H9 (cell line): ENCODE results near the gene TCF4. TPM values are rescaled to one million over a fixed set of nuclear protein-coding genes. Genes with fewer than 3 reads are reported as not detected.

Source experiments
- DNase-seq: peaks from one replicate; pipeline ENCODE4 v3.0.0-alpha.2; 2017
- H2AFZ ChIP-seq: one replicate; pipeline ENCODE4 v1.6.1; 2013; ENCODE audit warnings: mild to moderate bottlenecking, low read length, control low read depth, moderate library complexity
- H2AK5ac ChIP-seq: 2 replicates; pipeline ENCODE4 v1.6.1; 2013; ENCODE audit warnings: low read length, control low read depth, mixed read lengths; ENCODE audit not compliant: insufficient read length
- H2BK120ac ChIP-seq: one replicate; pipeline ENCODE4 v1.6.1; 2013; ENCODE audit warnings: low read depth, mild to moderate bottlenecking, low read length, control low read depth, inconsistent platforms; ENCODE audit not compliant: poor library complexity, severe bottlenecking
- H2BK12ac ChIP-seq: 2 replicates; pipeline ENCODE4 v1.6.1; 2013; ENCODE audit warnings: low read length, control low read depth, mixed read lengths, low read depth; ENCODE audit not compliant: insufficient read length
- H2BK15ac ChIP-seq: 2 replicates; pipeline ENCODE4 v1.6.1; 2013; ENCODE audit warnings: low read depth, low read length, control low read depth
- H2BK20ac ChIP-seq: one replicate; pipeline ENCODE4 v1.6.1; 2013; ENCODE audit warnings: low read depth, mild to moderate bottlenecking, low read length, control low read depth, inconsistent platforms; ENCODE audit not compliant: poor library complexity, severe bottlenecking
- H2BK5ac ChIP-seq: 2 replicates; pipeline ENCODE4 v1.6.1; 2013; ENCODE audit warnings: low read length, control low read depth, mixed read lengths; ENCODE audit not compliant: insufficient read length
- H3K14ac ChIP-seq: 2 replicates; pipeline ENCODE4 v1.6.1; 2013; ENCODE audit warnings: low read length, control low read depth; ENCODE audit not compliant: insufficient read depth
- H3K18ac ChIP-seq: 2 replicates; pipeline ENCODE4 v1.6.1; 2013; ENCODE audit warnings: low read depth, mild to moderate bottlenecking, mixed read lengths, low read length, control low read depth; ENCODE audit not compliant: insufficient read length
- H3K23ac ChIP-seq: 2 replicates; pipeline ENCODE4 v1.6.1; 2013; ENCODE audit warnings: low read length, control low read depth, mixed read lengths, low read depth; ENCODE audit not compliant: insufficient read length
- H3K23me2 ChIP-seq: 2 replicates; pipeline ENCODE4 v1.6.1; 2013; ENCODE audit warnings: low read depth, mild to moderate bottlenecking, mixed read lengths, low read length, control low read depth; ENCODE audit not compliant: insufficient read length, poor library complexity, severe bottlenecking
- H3K27ac ChIP-seq: 2 replicates; pipeline ENCODE4 v1.5.1; 2013; ENCODE audit warnings: low read length, control low read depth, mixed read lengths, low read depth; ENCODE audit not compliant: insufficient read length
- H3K27me3 ChIP-seq: 2 replicates; pipeline ENCODE4 v1.6.1; 2013; ENCODE audit warnings: low read length, control low read depth, inconsistent platforms; ENCODE audit not compliant: insufficient read depth
- H3K4ac ChIP-seq: 2 replicates; pipeline ENCODE4 v1.6.1; 2013; ENCODE audit warnings: low read depth, mild to moderate bottlenecking, control low read depth, inconsistent platforms, low read length, moderate library complexity
- H3K4me1 ChIP-seq: 2 replicates; pipeline ENCODE4 v1.6.1; 2013; ENCODE audit warnings: low read length, control low read depth, inconsistent platforms; ENCODE audit not compliant: insufficient read depth
- H3K4me2 ChIP-seq: 2 replicates; pipeline ENCODE4 v1.6.1; 2013; ENCODE audit warnings: low read length, control low read depth, mixed read lengths; ENCODE audit not compliant: insufficient read length, insufficient read depth
- H3K56ac ChIP-seq: 2 replicates; pipeline ENCODE4 v1.6.1; 2013; ENCODE audit warnings: low read depth, mild to moderate bottlenecking, mixed read lengths, low read length, control low read depth; ENCODE audit not compliant: insufficient read length
- H3K79me1 ChIP-seq: 2 replicates; pipeline ENCODE4 v1.6.1; 2013; ENCODE audit warnings: low read depth, mild to moderate bottlenecking, moderate library complexity, low read length, control low read depth, inconsistent platforms; ENCODE audit not compliant: insufficient read depth, poor library complexity, severe bottlenecking
- H3K79me2 ChIP-seq: 2 replicates; pipeline ENCODE4 v1.6.1; 2013; ENCODE audit warnings: low read length, control low read depth, inconsistent platforms; ENCODE audit not compliant: insufficient read depth
- H3K9ac ChIP-seq: 2 replicates; pipeline ENCODE4 v1.6.1; 2013; ENCODE audit warnings: low read length, control low read depth, mixed read lengths; ENCODE audit not compliant: insufficient read length; ENCODE audit errors: extremely low read depth
- H3K9me3 ChIP-seq: one replicate; pipeline ENCODE4 v1.6.1; 2013; ENCODE audit warnings: low read depth, low read length, inconsistent platforms; ENCODE audit not compliant: control insufficient read depth
- H3T11ph ChIP-seq: one replicate; pipeline ENCODE4 v1.6.1; 2013; ENCODE audit warnings: mild to moderate bottlenecking, low read length, control low read depth, inconsistent platforms
- H4K20me1 ChIP-seq: one replicate; pipeline ENCODE4 v1.6.1; 2013; ENCODE audit not compliant: control insufficient read depth, insufficient read length, insufficient read depth
- H4K5ac ChIP-seq: 2 replicates; pipeline ENCODE4 v1.6.1; 2013; ENCODE audit warnings: low read depth, mild to moderate bottlenecking, mixed read lengths, low read length, control low read depth; ENCODE audit not compliant: insufficient read length
- H4K8ac ChIP-seq: replicated peaks from 2 replicates; pipeline ENCODE4 v1.6.1; 2013; ENCODE audit warnings: low read length, control low read depth, mixed read lengths, low read depth; ENCODE audit not compliant: insufficient read length
- H4K91ac ChIP-seq: 2 replicates; pipeline ENCODE4 v1.6.1; 2013; ENCODE audit warnings: low read depth, mild to moderate bottlenecking, moderate library complexity, mixed read lengths, low read length, control low read depth; ENCODE audit not compliant: insufficient read length
- H3K27ac Mint-ChIP-seq, 3 experiments: 2 replicates in 2 of 3; 3 replicates in 1 of 3; pipeline ENCODE4 v1.8.0; 2020 to 2021; ENCODE audit warnings: mixed read lengths in 3 of 3, mild to moderate bottlenecking in 1 of 3, moderate library complexity in 1 of 3
- H3K27me3 Mint-ChIP-seq: 2 replicates; pipeline ENCODE4 v1.8.0; 2021; ENCODE audit warnings: low read depth, mild to moderate bottlenecking, moderate library complexity, mixed read lengths
- H3K36me3 Mint-ChIP-seq, 3 experiments: 2 replicates in 2 of 3; 3 replicates in 1 of 3; pipeline ENCODE4 v1.8.0; 2020 to 2021; ENCODE audit warnings: low read depth in 3 of 3, mixed read lengths in 3 of 3; ENCODE audit not compliant: insufficient read depth in 1 of 3
- H3K4me1 Mint-ChIP-seq, 2 experiments: 2 replicates each; pipeline ENCODE4 v1.8.0; 2020; ENCODE audit warnings: mixed read lengths in 2 of 2
- H3K4me3 Mint-ChIP-seq, 2 experiments: 2 replicates in 1 of 2; 3 replicates in 1 of 2; pipeline ENCODE4 v1.8.0; 2020 to 2021; ENCODE audit warnings: mild to moderate bottlenecking in 2 of 2, mixed read lengths in 2 of 2, moderate library complexity in 1 of 2
- H3K9me3 Mint-ChIP-seq, 2 experiments: 2 replicates in 1 of 2; 3 replicates in 1 of 2; pipeline ENCODE4 v1.8.0; 2020; ENCODE audit warnings: mild to moderate bottlenecking in 2 of 2, mixed read lengths in 2 of 2, moderate library complexity in 1 of 2
- WGBS: extraction: QIAGEN DNeasy Blood & Tissue Kit; methylation state at CpG from one replicate; pipeline ENCODE4 v1.1.7; 2013; ENCODE audit warnings: missing lambda C conversion rate, low lambda C conversion rate, mixed read lengths; ENCODE audit not compliant: insufficient read length; ENCODE audit errors: extremely low coverage; 5-methylcytosine and 5-hydroxymethylcytosine counted together
- total RNA-seq: library from RNA; stranded (reverse); gene quantifications from 2 replicates; pipeline ENCODE4 v1.2.1, GENCODE V29; 2021
- TF ChIP-seq, protein P1 (sequence below): fragments of 200-600 bp; sonication (generic); conservative IDR thresholded peaks from 3 replicates; pipeline ENCODE4 v1.8.0; 2021; ENCODE audit warnings: antibody characterized with exemption, mild to moderate bottlenecking

Gene TCF4
- total RNA-seq, 1 experiment from 2014 or later = 99.4 TPM

DNA sequence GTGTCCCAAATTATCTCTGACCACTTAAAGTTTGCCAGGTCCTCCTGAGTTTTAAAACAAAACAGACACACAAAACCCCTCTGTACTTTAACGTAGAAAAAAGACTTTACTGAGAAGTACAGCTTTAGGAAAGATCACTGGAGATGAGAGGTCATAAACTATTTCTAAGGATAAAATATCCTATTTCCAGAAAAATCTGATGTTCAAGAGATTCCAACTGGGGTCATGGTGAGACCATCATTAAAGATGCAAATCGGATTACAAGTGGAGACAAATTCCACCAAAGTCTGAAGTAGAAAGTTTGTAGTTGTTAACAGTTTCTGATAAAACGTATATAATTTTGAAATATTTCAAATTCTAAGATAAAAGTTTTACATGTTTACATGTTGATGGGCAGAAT lies 241.6 kb downstream of the TCF4 start:
- H3T11ph ChIP-seq = no peak overlapping the region
- H4K91ac ChIP-seq = no peak overlapping the region
- H2AFZ ChIP-seq = no peak overlapping the region
- H4K5ac ChIP-seq = no peak overlapping the region
- H2BK120ac ChIP-seq = no peak overlapping the region
- no peaks in the 10 kb centered on the region; the same call in 1 of the 2 replicates for H3K27me3 ChIP-seq
- Mint-ChIP-seq H3K27ac (peak overlapping the region in 2 of 3 experiments; percentile 34 to 83; a peak in 3 of 7 replicates), H3K4me1 (peaks cover 53 to 69% of the 10 kb centered on the region in 2 experiments), H3K4me3 (no peak overlapping the region), H3K9me3 (no peaks in the 10 kb centered on the region), H3K27me3 (no peaks in the 10 kb centered on the region), H3K36me3 (no peaks in the 10 kb centered on the region; a peak in 1 of 7 replicates)
- H3K18ac ChIP-seq = no peak overlapping the region
- no peak overlapping the region for H3K27ac ChIP-seq
- H4K20me1 ChIP-seq = no peaks in the 10 kb centered on the region
- no peaks in the 10 kb centered on the region for H3K79me1 ChIP-seq
- H3K56ac ChIP-seq = no peak overlapping the region
- no peak overlapping the region for H3K23ac ChIP-seq
- no peak overlapping the region for H3K4me2 ChIP-seq
- no peak overlapping the region for H3K9ac ChIP-seq
- H2BK5ac ChIP-seq = no peak overlapping the region
- no peak overlapping the region for H2BK20ac ChIP-seq
- no peak overlapping the region for H3K4ac ChIP-seq
- H4K8ac ChIP-seq = no peak overlapping the region
- DNase-seq = no peak
- no peak overlapping the region for H2BK12ac ChIP-seq
- no peaks in the 10 kb centered on the region for H3K9me3 ChIP-seq
- no peak overlapping the region for H2BK15ac ChIP-seq
- peaks cover 8% of the 10 kb centered on the region for H3K4me1 ChIP-seq
- no peaks in the 10 kb centered on the region for H3K79me2 ChIP-seq
- WGBS = no CpG with 5 or more reads among the region's 3 CpGs
- H3K14ac ChIP-seq = no peak overlapping the region
- H2AK5ac ChIP-seq = no peak overlapping the region
- no peaks in the 10 kb centered on the region for H3K23me2 ChIP-seq
- TF ChIP-seq, protein P1, sequence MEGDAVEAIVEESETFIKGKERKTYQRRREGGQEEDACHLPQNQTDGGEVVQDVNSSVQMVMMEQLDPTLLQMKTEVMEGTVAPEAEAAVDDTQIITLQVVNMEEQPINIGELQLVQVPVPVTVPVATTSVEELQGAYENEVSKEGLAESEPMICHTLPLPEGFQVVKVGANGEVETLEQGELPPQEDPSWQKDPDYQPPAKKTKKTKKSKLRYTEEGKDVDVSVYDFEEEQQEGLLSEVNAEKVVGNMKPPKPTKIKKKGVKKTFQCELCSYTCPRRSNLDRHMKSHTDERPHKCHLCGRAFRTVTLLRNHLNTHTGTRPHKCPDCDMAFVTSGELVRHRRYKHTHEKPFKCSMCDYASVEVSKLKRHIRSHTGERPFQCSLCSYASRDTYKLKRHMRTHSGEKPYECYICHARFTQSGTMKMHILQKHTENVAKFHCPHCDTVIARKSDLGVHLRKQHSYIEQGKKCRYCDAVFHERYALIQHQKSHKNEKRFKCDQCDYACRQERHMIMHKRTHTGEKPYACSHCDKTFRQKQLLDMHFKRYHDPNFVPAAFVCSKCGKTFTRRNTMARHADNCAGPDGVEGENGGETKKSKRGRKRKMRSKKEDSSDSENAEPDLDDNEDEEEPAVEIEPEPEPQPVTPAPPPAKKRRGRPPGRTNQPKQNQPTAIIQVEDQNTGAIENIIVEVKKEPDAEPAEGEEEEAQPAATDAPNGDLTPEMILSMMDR = no peak
